GM04503 (cell line): ENCODE results near the gene SOX11.

Experiments used
- DNase-seq: peaks from one replicate; pipeline ENCODE4 v3.0.0-alpha.2; 2012; ENCODE audit warnings: low read depth

Gene SOX11

GRCh38 chr2:5692561-5693286 is 540 bp downstream of the SOX11 start:
- no peak for DNase-seq

- no peak for DNase-seq
Measured at GRCh38 chr2:5693287-5694201, 1.4 kb downstream of the SOX11 start.

- DNase-seq, result no peak
Measured at GRCh38 chr2:5694306-5694705, 2.1 kb downstream of the SOX11 start.

- no peak for DNase-seq
Measured at GRCh38 chr2:5695654-5696403, 3.6 kb downstream of the SOX11 start.

GRCh38 chr2:5696404-5696944 is 4.3 kb downstream of the SOX11 start:
- no peak for DNase-seq

GRCh38 chr2:5696945-5697521 is 4.8 kb downstream of the SOX11 start:
- DNase-seq, result no peak

- DNase-seq, result no peak
Measured at GRCh38 chr2:5697562-5697961, 5.4 kb downstream of the SOX11 start.

GRCh38 chr2:5698134-5698533 is 6.0 kb downstream of the SOX11 start:
- no peak for DNase-seq

- DNase-seq, result no peak
Measured at GRCh38 chr2:5699963-5700362, 7.8 kb downstream of the SOX11 start.

GRCh38 chr2:5700551-5700950 is 8.4 kb downstream of the SOX11 start:
- no peak for DNase-seq

- DNase-seq, result no peak
Measured at GRCh38 chr2:5701266-5701665, 9.1 kb downstream of the SOX11 start.

- no peak for DNase-seq
Measured at GRCh38 chr2:5703166-5703565, 11.0 kb downstream of the SOX11 start.

- no peak for DNase-seq
Measured at GRCh38 chr2:5705490-5705889, 13.3 kb downstream of the SOX11 start.

GRCh38 chr2:5706717-5707455 is 14.7 kb downstream of the SOX11 start:
- DNase-seq, result no peak

GRCh38 chr2:5710615-5711014 is 18.4 kb downstream of the SOX11 start:
- DNase-seq, result no peak

- DNase-seq, result no peak
Measured at GRCh38 chr2:5713101-5713500, 20.9 kb downstream of the SOX11 start.

- DNase-seq, result no peak
Measured at GRCh38 chr2:5719629-5720334, 27.6 kb downstream of the SOX11 start.

- DNase-seq, result no peak
Measured at GRCh38 chr2:5720426-5720825, 28.2 kb downstream of the SOX11 start.

- DNase-seq, result no peak
Measured at GRCh38 chr2:5722236-5722635, 30.1 kb downstream of the SOX11 start.
